Erythroblast (primary cell): ENCODE results near the gene SRSF10.

ENCODE experiments used
- GATA1 ChIP-seq: IDR thresholded peaks from 2 replicates; pipeline ENCODE4 v1.6.1; 2011; ENCODE audit warnings: low read depth, mild to moderate bottlenecking, control low read depth, low read length, moderate library complexity
- POLR2A ChIP-seq: IDR thresholded peaks from 2 replicates; pipeline ENCODE4 v1.6.1; 2011; ENCODE audit warnings: mild to moderate bottlenecking, low read length

DNA sequence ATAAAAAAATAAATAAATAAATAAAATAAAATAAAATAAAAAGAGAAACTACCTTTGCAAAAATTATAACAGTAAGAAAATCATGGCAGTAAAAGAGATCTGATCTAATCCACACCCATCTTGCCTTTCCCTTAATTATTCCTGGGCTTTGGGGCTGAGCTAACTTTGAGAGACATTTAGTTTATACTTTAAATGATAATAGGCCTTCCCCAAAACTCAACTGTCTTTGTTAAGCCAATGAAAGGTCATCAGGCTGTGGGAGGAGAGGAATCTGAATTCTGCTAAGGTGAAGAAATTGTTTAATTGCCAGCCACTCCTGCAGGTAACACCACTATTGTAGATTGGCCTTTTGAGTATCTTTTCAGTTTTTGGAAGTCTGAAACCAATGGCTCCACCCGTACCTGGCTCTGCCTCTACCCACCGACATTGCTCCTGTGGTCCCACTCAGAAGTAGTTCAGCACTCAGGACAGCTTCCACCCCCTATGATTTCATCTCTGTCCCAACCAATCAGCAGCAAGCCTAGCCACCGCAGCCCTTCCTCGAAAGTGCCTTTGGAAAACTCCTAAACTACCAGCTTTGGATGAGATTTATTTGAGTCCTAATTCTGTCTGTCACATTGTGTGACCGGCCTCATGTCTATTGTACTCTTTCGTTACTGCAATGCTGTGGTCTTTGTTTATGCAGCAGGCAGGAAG is 43.5 kb downstream of the SRSF10 start:
- TF ChIP-seq POLR2A (no peak), GATA1 (no peak)
